Activated CD4-positive, alpha-beta T cell treated with anti-CD3 and anti-CD28 coated beads for 4 hours (primary cell): ENCODE data around the gene DSEL.

ENCODE experiments used
- DNase-seq, 2 donors: peaks; one replicate each; pipeline ENCODE4 v3.0.0-alpha.2; 2020

The DSEL gene

GRCh38 chr18:67500522-67501205 is 15.9 kb downstream of the DSEL start:
- no peak for DNase-seq

DNA sequence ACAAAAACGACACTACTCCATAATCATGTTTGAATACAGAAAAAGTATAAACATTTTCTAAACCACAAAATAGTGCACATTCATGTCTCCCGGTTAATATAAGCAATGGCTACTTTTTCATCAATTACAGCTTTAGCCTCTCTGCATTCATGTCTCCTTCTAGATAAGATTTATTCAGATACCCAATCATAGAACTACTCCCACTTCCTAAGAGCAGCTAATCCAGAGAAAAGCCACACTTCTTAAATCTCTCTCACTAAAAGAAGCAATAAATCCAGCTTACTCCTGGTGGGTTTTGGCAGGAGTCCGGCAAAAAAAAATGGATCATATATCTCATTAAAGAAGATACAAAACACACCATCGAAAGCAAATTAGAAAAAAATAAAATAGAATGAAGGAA is 20.1 kb downstream of the DSEL start:
- DNase-seq, result no peak

DNA sequence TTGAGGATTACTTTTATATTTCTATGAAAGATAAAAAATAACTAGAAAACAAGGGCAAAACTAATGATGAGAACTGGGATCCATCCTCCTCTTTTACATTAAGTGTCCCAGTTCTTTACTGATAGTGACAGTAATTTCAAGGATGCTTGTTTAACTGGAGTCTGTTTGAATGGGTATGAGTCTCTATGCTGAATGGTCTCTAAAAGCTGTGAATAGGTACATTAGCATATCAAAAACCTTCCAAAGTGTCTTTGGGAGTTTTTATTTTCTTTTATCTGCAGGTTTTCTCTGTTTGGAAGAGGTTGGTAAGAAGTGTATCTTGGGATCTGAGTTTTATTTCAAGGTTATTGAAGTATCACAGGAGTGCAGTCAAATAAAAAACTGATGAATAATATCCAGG is 30.0 kb downstream of the DSEL start:
- no peak for DNase-seq

DNA sequence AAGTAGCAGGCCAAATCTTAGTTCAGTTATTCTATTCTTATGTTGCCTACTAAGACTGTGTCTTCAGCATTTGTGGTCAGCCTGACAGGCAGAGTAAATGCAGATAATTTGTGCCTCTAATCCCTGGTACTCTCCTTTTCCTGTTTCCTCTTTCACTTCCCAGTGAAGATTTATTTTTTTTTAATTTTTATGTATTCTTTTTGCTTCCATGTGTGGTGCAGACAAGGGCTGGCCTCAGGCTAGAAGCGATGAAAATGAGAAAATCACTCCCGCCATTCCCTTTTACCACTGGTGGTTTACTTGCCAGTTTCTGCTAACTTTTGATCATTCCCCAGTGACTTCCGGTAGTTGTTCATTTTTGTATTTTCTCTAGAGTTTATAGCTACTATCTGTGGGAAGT is 30.9 kb downstream of the DSEL start:
- no peak for DNase-seq

GRCh38 chr18:67484458-67484857 is 32.1 kb downstream of the DSEL start:
- DNase-seq, result no peak

GRCh38 chr18:67483952-67484351 is 32.6 kb downstream of the DSEL start:
- DNase-seq, result no peak

GRCh38 chr18:67483237-67483636 is 33.3 kb downstream of the DSEL start:
- DNase-seq, result no peak

DNA sequence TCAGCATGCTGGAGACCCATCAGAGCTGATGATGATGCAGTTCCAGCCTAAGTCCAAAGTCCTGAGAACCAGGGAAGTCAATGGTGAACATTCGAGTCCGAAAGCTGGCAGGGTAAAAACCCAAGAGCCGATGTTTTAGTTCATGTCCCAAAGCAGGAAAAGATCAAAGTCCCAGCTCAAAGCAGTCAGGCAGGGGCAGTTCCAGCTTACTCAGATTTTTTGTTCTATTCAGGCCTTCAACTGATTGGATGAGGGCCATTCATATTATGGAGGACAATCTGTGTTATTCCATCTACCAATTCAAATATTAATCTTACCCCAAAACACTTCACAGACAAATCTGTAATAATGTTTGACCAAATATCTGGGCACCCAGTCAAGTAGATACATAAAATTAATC is 38.3 kb downstream of the DSEL start:
- no peak for DNase-seq

- no peak for DNase-seq
These were observed 39.0 kb downstream of the DSEL start for GRCh38 chr18:67477522-67477921.

- no peak for DNase-seq
These were observed 39.9 kb downstream of the DSEL start for GRCh38 chr18:67476585-67476984.

- DNase-seq, result no peak
These were observed 40.8 kb downstream of the DSEL start for GRCh38 chr18:67475673-67476072.

GRCh38 chr18:67468038-67468437 is 48.5 kb downstream of the DSEL start:
- DNase-seq, result no peak

GRCh38 chr18:67467188-67467587 is 49.3 kb downstream of the DSEL start:
- no peak for DNase-seq

GRCh38 chr18:67464499-67464898 is 52.0 kb downstream of the DSEL start:
- DNase-seq, result no peak

DNA sequence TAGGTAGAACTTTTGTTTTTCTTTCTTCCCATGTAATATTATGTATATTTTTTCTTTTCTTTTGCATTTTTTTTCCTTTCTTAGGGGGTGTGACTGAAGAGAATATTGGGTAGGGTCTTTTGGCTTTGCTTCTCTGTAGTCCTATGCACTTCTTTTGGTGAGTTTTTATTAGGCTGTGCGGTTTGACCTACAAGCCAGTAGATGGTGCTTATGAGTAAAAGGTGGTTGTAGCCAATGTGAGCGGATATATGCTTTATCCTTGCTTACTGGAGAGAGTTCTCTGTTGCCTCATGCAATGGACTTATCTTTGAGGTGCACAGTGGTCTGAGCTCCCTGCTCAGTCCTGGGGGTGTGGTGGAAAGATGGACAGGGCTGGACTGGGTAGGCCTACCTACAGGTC is 52.7 kb downstream of the DSEL start:
- no peak for DNase-seq

- no peak for DNase-seq
These were observed 59.8 kb downstream of the DSEL start for GRCh38 chr18:67456711-67457110.
